ENCODE data around the gene MRC1. TPM values are rescaled to one million over a fixed set of nuclear protein-coding genes. Genes with fewer than 3 reads are reported as not detected.

Gene MRC1
- polyA plus RNA-seq, 1 donor (not counting 4 experiments of a cell fraction or from before 2014, with no cell fraction given), result 0.01 TPM

DNA sequence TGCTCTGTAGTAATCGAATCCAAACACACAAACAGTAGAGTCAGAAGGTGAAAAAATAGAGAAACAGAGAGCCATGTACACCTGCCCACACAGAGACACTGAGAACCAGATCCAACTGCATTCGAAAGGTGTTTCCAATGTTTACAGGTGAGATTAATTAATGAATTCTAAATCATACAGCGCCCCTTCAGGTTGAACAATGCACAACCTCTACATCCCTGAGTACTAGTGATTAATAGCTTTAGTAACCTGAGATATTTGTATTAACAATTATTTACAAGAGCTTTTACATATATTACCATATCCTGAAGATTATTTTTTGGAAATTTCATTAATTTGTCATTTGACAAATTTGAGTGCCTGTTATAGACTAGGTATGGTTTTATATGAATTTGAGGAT, 7.6 kb upstream of the MRC1 start:
- Histone ChIP-seq H4K20me1 (ENCODE audit: control insufficient read depth, extremely low read depth, insufficient read depth, low read length) (no peaks in the 10 kb centered on the region), H3K9me3 (ENCODE audit: control insufficient read depth, low read depth, low read length) (no peaks in the 10 kb centered on the region), H3K27ac (ENCODE audit: control insufficient read depth, insufficient read depth, low read length) (no peak overlapping the region), H3K4me1 (ENCODE audit: control insufficient read depth, extremely low read depth, insufficient read depth, low read length) (no peaks in the 10 kb centered on the region), H3K9me1 (ENCODE audit: control insufficient read depth, extremely low read depth, insufficient read depth, low read length) (no peaks in the 10 kb centered on the region), H3K27me3 (ENCODE audit: control insufficient read depth, extremely low read depth, insufficient read depth, low read length) (no peaks in the 10 kb centered on the region), H3K79me2 (ENCODE audit: control insufficient read depth, insufficient read depth, low read length) (no peaks in the 10 kb centered on the region), H3K4me2 (ENCODE audit: control insufficient read depth, extremely low read depth, insufficient read depth, low read depth, low read length) (no peak overlapping the region), H3K4me3 (ENCODE audit: control insufficient read depth in 2 of 3, extremely low read depth in 1 of 3, insufficient read depth in 2 of 3, low read depth in 1 of 3, low read length in 3 of 3) (no peak overlapping the region), H3K36me3 (ENCODE audit: control insufficient read depth in 2 of 2, extremely low read depth in 1 of 2, insufficient read depth in 2 of 2, low read length in 2 of 2) (no peaks in the 10 kb centered on the region), H3K9ac (ENCODE audit: control insufficient read depth, extremely low read depth, insufficient read depth, low read length) (no peak overlapping the region), H2AFZ (ENCODE audit: control insufficient read depth, low read length) (no peak overlapping the region)
- DNase-seq (ENCODE audit: low read depth, low spot score) (no peak), FAIRE-seq (no peak)
- TF ChIP-seq EZH2 (IDR thresholded peaks at IDR 0.05; ENCODE audit: low read length), result no peak
- TF ChIP-seq, protein P1, sequence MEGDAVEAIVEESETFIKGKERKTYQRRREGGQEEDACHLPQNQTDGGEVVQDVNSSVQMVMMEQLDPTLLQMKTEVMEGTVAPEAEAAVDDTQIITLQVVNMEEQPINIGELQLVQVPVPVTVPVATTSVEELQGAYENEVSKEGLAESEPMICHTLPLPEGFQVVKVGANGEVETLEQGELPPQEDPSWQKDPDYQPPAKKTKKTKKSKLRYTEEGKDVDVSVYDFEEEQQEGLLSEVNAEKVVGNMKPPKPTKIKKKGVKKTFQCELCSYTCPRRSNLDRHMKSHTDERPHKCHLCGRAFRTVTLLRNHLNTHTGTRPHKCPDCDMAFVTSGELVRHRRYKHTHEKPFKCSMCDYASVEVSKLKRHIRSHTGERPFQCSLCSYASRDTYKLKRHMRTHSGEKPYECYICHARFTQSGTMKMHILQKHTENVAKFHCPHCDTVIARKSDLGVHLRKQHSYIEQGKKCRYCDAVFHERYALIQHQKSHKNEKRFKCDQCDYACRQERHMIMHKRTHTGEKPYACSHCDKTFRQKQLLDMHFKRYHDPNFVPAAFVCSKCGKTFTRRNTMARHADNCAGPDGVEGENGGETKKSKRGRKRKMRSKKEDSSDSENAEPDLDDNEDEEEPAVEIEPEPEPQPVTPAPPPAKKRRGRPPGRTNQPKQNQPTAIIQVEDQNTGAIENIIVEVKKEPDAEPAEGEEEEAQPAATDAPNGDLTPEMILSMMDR (optimal IDR thresholded peaks at IDR 0.05 in 1 of 3, IDR thresholded peaks at IDR 0.05 in 1 of 3, conservative IDR thresholded peaks at IDR 0.05 in 1 of 3; ENCODE audit: extremely low read depth in 1 of 3, insufficient read depth in 2 of 3, low read length in 3 of 3), result no peak
- dilution Hi-C loops (cut with MboI; ENCODE audit: extremely low pct_ligation_motif_present, low sequenced_read_pairs), result no loop called here

DNA sequence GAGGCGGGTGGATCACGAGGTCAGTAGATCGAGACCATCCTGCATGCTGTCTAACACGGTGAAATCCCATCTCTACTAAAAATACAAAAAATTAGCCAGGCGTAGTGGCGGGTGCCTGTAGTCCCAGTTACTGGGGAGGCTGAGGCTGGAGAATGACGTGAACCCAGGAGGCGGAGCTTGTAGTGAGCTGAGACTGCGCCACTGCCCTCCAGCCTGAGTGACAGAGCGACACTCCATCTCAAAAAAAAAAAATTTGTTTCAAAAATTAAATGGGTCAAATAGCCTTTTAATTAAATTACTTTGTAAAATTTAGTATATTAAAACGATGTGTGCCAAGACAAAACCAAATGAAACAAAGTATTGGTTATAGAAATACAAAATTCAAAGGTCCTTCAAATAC, 6.8 kb upstream of the MRC1 start:
- dilution Hi-C loops (cut with MboI; ENCODE audit: extremely low pct_ligation_motif_present, low sequenced_read_pairs), result no loop called here
- Histone ChIP-seq H3K4me1 (ENCODE audit: control insufficient read depth, extremely low read depth, insufficient read depth, low read length) (no peaks in the 10 kb centered on the region), H3K4me2 (ENCODE audit: control insufficient read depth, extremely low read depth, insufficient read depth, low read depth, low read length) (no peak overlapping the region), H3K9me3 (ENCODE audit: control insufficient read depth, low read depth, low read length) (no peaks in the 10 kb centered on the region), H3K9me1 (ENCODE audit: control insufficient read depth, extremely low read depth, insufficient read depth, low read length) (no peaks in the 10 kb centered on the region), H3K36me3 (ENCODE audit: control insufficient read depth in 2 of 2, extremely low read depth in 1 of 2, insufficient read depth in 2 of 2, low read length in 2 of 2) (no peaks in the 10 kb centered on the region), H3K9ac (ENCODE audit: control insufficient read depth, extremely low read depth, insufficient read depth, low read length) (no peak overlapping the region), H4K20me1 (ENCODE audit: control insufficient read depth, extremely low read depth, insufficient read depth, low read length) (no peaks in the 10 kb centered on the region), H2AFZ (ENCODE audit: control insufficient read depth, low read length) (no peak overlapping the region), H3K4me3 (ENCODE audit: control insufficient read depth in 2 of 3, extremely low read depth in 1 of 3, insufficient read depth in 2 of 3, low read depth in 1 of 3, low read length in 3 of 3) (no peak overlapping the region), H3K27ac (ENCODE audit: control insufficient read depth, insufficient read depth, low read length) (no peak overlapping the region), H3K79me2 (ENCODE audit: control insufficient read depth, insufficient read depth, low read length) (no peaks in the 10 kb centered on the region), H3K27me3 (ENCODE audit: control insufficient read depth, extremely low read depth, insufficient read depth, low read length) (no peaks in the 10 kb centered on the region)
- DNase-seq (ENCODE audit: low read depth, low spot score) (no peak), FAIRE-seq (no peak)
- TF ChIP-seq, protein P1 (optimal IDR thresholded peaks at IDR 0.05 in 1 of 3, IDR thresholded peaks at IDR 0.05 in 1 of 3, conservative IDR thresholded peaks at IDR 0.05 in 1 of 3; ENCODE audit: extremely low read depth in 1 of 3, insufficient read depth in 2 of 3, low read length in 3 of 3), result no peak
- TF ChIP-seq EZH2 (IDR thresholded peaks at IDR 0.05; ENCODE audit: low read length), result no peak
